RWPE1 (cell line): ENCODE data around the gene STH.

Experiments
- CTCF ChIA-PET: fragments of 350-600 bp; sonication (Branson Sonifier 250); formaldehyde crosslinking; extraction: SDS; loops from one replicate; lab custom pipeline; 2021; lab: Yijun Ruan, JAX
- POLR2A ChIA-PET: fragments of 400-600 bp; formaldehyde crosslinking; extraction: SDS; loops from one replicate; lab custom pipeline; 2020; ENCODE audit warnings: antibody characterized with exemption; ENCODE audit not compliant: low non-redundant PET; lab: Yijun Ruan, JAX
- DNase-seq: peaks from one replicate; pipeline ENCODE4 v3.0.0; 2012; ENCODE audit warnings: low spot score
- H3K27ac ChIP-seq: fragments of 450-650 bp; 2 replicates; pipeline ENCODE4 v1.5.1; 2017
- CTCF ChIP-seq: fragments of 450-650 bp; conservative IDR thresholded peaks from 2 replicates; pipeline ENCODE4 v1.5.1; 2017; ENCODE audit warnings: low read depth, mild to moderate bottlenecking

Gene STH

DNA sequence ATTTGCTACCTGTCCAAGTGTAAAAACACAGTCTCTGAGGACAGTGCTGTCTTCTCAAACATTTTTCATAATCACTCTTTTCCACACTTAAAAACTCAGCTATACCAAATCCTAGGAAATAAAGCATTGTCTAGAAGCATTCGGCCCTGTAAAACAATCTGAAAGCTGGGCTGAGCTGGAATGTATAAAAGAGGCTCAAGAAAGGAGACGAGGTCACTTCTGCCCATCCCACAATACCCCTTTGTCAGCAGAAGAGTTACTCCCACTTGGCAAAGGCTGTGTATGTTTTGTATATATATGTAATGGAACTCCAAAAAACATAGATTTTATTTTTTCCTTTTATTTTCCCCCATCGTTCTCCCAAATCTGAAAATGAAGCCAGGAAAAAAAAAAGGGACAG, 43.9 kb downstream of the STH start:
- ChIA-PET CTCF (interaction anchor here (0.6 kb wide), 1 partner anchor 766 kb away, joined by 3 read pairs; no protein-coding TSS in a partner anchor), POLR2A (no interaction called here)
- DNase-seq: no peak
- H3K27ac ChIP-seq: no peak overlapping the region
- TF ChIP-seq CTCF: no peak

- no peak for TF ChIP-seq CTCF
- CTCF ChIA-PET: interaction anchor here (0.8 to 1.6 kb wide), 8 partner anchors 14 to 149 kb away, joined by 3 to 11 read pairs (median 4); partner anchors contain the start of gene KANSL1
- DNase-seq: no peak
- no peak overlapping the region for H3K27ac ChIP-seq
- POLR2A ChIA-PET: no interaction called here
Measured at GRCh38 chr17:46043606-46044005, 44.6 kb downstream of the STH start.

DNA sequence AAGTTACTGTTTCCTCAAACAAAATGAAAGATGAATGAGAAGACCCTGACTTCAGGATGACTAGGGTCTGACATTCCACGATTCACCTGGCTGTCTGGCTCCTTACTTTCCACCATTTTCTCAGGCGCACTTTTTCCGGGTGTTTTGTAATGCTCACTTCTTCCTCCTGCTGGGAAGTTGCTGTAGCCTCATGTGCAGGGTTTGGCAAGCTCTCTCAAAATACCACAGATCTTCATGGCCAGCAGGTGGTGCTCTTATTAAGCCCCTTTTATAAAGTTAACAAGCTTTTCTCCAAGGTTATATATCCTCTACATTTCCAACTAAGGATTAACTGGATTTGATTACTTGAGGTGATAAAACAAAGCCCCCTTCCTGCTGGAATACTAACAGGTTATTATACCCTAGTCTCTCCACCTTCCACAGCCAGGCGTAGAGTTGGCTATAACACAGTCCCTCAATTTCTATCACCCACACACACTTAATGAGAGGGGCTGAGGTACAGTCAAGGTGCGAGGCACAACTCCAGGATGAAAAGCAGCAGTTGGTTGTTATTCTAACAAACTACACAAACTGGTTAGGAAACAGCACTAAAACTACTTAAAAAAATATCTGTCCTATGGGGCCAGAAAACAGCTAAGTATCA, 45.4 kb downstream of the STH start:
- POLR2A ChIA-PET: no interaction called here
- peak; percentile 84 for TF ChIP-seq CTCF
- peak; percentile 46 for DNase-seq

GRCh38 chr17:46044989-46045388, 45.9 kb downstream of the STH start:
- no peak for TF ChIP-seq CTCF
- CTCF ChIA-PET: interaction anchor here (0.6 to 1.6 kb wide), 11 partner anchors 9 to 168 kb away, joined by 3 to 11 read pairs (median 3); partner anchors contain the start of gene KANSL1
- POLR2A ChIA-PET: no interaction called here
- H3K27ac ChIP-seq: no peak overlapping the region
- DNase-seq: no peak

More for the DNA sequence above, 45.4 kb downstream of the STH start:
- CTCF ChIA-PET: interaction anchor here (0.6 to 1.6 kb wide), 12 partner anchors 8 to 168 kb away, joined by 3 to 11 read pairs (median 4); partner anchors contain the start of gene KANSL1
- no peak overlapping the region for H3K27ac ChIP-seq

DNA sequence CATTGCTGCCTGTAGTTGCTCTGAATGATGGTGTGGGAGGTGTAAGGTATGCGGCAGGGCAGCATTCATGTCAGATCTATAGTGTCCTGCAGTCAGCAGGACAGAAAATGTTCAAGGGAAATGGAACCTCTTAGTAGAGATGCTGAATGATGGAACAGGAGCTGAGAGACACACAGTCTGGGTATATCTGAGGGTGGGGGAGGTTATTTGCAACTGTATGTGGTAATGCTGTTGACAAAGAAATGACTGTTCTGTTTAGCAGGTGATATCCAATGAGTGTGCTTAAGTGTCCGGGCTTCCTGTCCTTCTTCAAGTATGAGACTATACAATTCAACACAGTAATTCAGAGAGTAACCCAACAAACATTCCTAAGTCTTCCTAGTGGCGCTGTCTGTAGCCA, 46.6 kb downstream of the STH start:
- POLR2A ChIA-PET: no interaction called here
- DNase-seq: no peak
- TF ChIP-seq CTCF: no peak
- CTCF ChIA-PET: no interaction called here
- no peak overlapping the region for H3K27ac ChIP-seq

DNA sequence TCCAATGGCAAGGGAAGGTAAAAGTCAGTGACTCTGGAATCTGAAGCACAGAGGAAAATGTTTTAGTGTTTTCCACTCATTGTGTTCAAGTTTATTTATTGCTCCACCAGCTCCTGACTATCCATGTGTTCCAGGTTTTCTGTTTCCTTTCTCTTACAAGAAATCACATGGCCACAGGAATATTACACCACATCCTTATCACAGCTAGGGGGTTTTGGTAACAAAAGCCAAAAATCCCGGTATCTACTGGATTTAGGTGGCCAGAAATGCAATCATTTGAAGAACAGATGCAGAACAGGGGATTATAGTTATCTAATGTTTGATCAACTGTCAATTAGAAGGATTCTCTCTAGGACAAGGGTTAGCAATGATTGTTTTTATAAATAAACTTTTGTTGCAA, 47.9 kb downstream of the STH start:
- POLR2A ChIA-PET: no interaction called here
- DNase-seq: no peak
- no peak for TF ChIP-seq CTCF
- CTCF ChIA-PET: no interaction called here
- no peak overlapping the region for H3K27ac ChIP-seq
